Natural killer cell (primary cell): ENCODE results near the gene RPS6KA5. TPM values are rescaled to one million over a fixed set of nuclear protein-coding genes. Genes with fewer than 3 reads are reported as not detected.

Source experiments
- ATAC-seq, 3 donors: fragments of 150-1000 bp in 2 of 3; fragments of 200-7000 bp in 1 of 3; cut with Tn5 transposase; 1 replicate in 1 of 3; 2 replicates in 2 of 3; pipeline ENCODE4 v1.10.0; 2021; ENCODE audit warnings: mild to moderate bottlenecking in 2 of 3, moderate library complexity in 2 of 3
- DNase-seq, 2 donors: peaks; one replicate each; pipeline versions ENCODE4 v3.0.0 to v3.0.0-alpha.2; 2013 to 2021; ENCODE audit warnings: mixed read lengths in 1 of 2
- H3K27ac ChIP-seq: one replicate; pipeline ENCODE4 v1.5.1; 2013; ENCODE audit warnings: mild to moderate bottlenecking, low read length
- H3K27me3 ChIP-seq: one replicate; pipeline ENCODE4 v1.6.1; 2013; ENCODE audit warnings: low read length; ENCODE audit not compliant: control insufficient read depth, insufficient read depth
- H3K36me3 ChIP-seq: one replicate; pipeline ENCODE4 v1.6.1; 2013; ENCODE audit warnings: low read length; ENCODE audit not compliant: control insufficient read depth, insufficient read depth
- H3K4me1 ChIP-seq: one replicate; pipeline ENCODE4 v1.6.1; 2013; ENCODE audit warnings: low read length; ENCODE audit not compliant: control insufficient read depth, insufficient read depth
- H3K4me3 ChIP-seq: one replicate; pipeline ENCODE4 v1.5.1; 2013; ENCODE audit warnings: low read length
- H3K9me3 ChIP-seq: one replicate; pipeline ENCODE4 v1.6.1; 2013; ENCODE audit warnings: low read length; ENCODE audit not compliant: control insufficient read depth, insufficient read depth
- H3K27ac Mint-ChIP-seq, 2 donors: one replicate each; pipeline ENCODE4 v1.8.0; 2022; ENCODE audit warnings: mild to moderate bottlenecking in 2 of 2, mixed read lengths in 2 of 2, moderate library complexity in 1 of 2
- H3K27me3 Mint-ChIP-seq, 2 donors: one replicate each; pipeline ENCODE4 v1.8.0; 2022; ENCODE audit warnings: low read depth in 2 of 2, mixed read lengths in 2 of 2
- H3K36me3 Mint-ChIP-seq: one replicate; pipeline ENCODE4 v1.8.0; 2022; ENCODE audit warnings: mixed read lengths
- H3K4me1 Mint-ChIP-seq, 2 donors: one replicate each; pipeline ENCODE4 v1.8.0; 2022; ENCODE audit warnings: mixed read lengths in 2 of 2
- H3K4me3 Mint-ChIP-seq: one replicate; pipeline ENCODE4 v1.8.0; 2022; ENCODE audit warnings: mild to moderate bottlenecking, moderate library complexity, mixed read lengths
- H3K9me3 Mint-ChIP-seq, 2 donors: one replicate each; pipeline ENCODE4 v1.8.0; 2022; ENCODE audit warnings: mixed read lengths in 2 of 2
- WGBS: methylation state at CpG from one replicate; pipeline ENCODE4 v1.1.7; 2013; ENCODE audit warnings: missing lambda C conversion rate; ENCODE audit not compliant: insufficient coverage; 5-methylcytosine and 5-hydroxymethylcytosine counted together
- intact Hi-C: fragments of 100-400 bp; cut with micrococcal nuclease; formaldehyde crosslinking; loops from one replicate; pipeline ENCODE4 v1.14.2; 2022
- total RNA-seq, 4 donors: library from RNA; stranded (reverse); fragments of 120-200 nt in 1 of 4; gene quantifications; one replicate each; pipeline versions ENCODE4 v1.2.3 to v1.2.4, GENCODE V29; 2013 to 2022
- TF ChIP-seq, protein P1 (sequence below): fragments of 200-600 bp; IDR thresholded peaks from one replicate; pipeline ENCODE4 v1.8.0; 2022; ENCODE audit warnings: antibody characterized with exemption

The RPS6KA5 gene
- total RNA-seq, 3 donors from 2014 or later (not counting 1 experiment from before 2014, with no cell fraction given): 24.1 to 28.5 (median 27.9) TPM

DNA sequence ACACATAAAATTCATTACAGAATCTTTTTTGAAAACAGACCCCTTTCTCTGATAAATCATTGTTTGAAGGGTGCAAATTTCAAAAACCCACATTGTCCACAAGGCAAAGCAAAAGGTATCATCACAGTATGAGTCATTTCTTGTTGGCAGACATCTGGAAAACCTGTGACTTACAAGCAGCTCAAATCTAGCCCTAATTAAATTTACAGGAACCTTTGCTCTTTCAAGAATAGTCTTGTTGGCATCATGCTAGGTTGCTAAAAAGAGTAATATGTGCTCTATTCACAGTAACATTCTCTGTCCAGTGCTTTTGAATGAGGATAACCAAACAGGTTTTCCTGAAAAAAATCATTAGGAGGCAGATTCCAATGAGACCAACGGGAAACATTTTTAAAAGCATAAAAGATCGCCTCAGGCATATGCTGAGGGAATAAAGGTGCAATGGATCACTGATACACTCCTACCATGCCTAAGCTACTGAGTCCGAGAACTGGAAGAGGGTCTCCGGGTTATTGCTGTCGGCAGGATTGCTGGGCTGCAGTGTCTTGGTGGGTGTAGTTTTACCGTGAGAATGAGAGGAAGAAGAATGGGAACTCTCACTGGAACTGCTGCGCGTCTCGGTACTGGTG, 188.7 kb downstream of the RPS6KA5 start:
- WGBS: over 99% methylated on average over 9 of the region's 9 CpGs
- H3K4me1 Mint-ChIP-seq: no peaks in the 10 kb centered on the region

DNA sequence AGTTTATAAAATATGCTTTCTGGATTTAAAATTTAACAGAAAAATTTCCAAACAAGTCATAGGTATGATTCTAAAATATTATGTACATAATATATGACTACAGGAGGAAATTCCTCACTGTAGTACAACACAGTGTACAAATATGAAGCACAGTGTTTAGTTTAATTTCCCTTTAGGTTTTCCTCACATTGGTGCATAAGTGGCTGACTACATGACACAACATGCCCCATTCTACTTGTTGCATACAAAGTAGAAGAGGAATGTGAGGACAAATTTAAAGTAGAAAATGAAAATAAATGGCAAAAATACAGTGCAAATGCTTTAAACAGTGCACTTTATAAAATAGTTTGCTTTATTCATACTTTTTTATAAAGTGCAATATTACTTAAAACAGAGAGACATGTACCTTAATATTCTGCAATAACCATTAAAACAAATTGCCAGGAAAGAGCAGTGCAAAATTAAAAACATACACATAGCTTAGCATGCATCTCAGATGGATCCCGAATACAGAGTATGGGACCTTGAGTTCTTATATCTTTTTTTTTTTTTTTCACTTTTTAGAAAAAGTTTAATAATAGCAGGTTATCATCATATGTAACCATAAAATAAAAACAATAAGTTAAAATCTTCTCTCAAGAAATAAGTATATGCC, 189.4 kb downstream of the RPS6KA5 start:
- TF ChIP-seq, protein P1, sequence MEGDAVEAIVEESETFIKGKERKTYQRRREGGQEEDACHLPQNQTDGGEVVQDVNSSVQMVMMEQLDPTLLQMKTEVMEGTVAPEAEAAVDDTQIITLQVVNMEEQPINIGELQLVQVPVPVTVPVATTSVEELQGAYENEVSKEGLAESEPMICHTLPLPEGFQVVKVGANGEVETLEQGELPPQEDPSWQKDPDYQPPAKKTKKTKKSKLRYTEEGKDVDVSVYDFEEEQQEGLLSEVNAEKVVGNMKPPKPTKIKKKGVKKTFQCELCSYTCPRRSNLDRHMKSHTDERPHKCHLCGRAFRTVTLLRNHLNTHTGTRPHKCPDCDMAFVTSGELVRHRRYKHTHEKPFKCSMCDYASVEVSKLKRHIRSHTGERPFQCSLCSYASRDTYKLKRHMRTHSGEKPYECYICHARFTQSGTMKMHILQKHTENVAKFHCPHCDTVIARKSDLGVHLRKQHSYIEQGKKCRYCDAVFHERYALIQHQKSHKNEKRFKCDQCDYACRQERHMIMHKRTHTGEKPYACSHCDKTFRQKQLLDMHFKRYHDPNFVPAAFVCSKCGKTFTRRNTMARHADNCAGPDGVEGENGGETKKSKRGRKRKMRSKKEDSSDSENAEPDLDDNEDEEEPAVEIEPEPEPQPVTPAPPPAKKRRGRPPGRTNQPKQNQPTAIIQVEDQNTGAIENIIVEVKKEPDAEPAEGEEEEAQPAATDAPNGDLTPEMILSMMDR: no peak
- WGBS: no CpG with 5 or more reads among the region's 1 CpG
- Mint-ChIP-seq H3K9me3 (no peaks in the 10 kb centered on the region), H3K27me3 (no peaks in the 10 kb centered on the region), H3K4me3 (no peak overlapping the region), H3K36me3 (peaks cover 25% of the 10 kb centered on the region), H3K27ac (no peak overlapping the region), H3K4me1 (no peaks in the 10 kb centered on the region)
- H3K36me3 ChIP-seq: peaks cover 30% of the 10 kb centered on the region
- no peaks in the 10 kb centered on the region for H3K27me3 ChIP-seq
- H3K4me3 ChIP-seq: no peak overlapping the region
- no peaks in the 10 kb centered on the region for H3K4me1 ChIP-seq
- intact Hi-C loops: no loop called here
- ATAC-seq (no peak), DNase-seq (no peak)
- H3K27ac ChIP-seq: no peak overlapping the region
- no peaks in the 10 kb centered on the region for H3K9me3 ChIP-seq

More for the DNA sequence above, 188.7 kb downstream of the RPS6KA5 start:
- no peak overlapping the region for H3K4me3 ChIP-seq
- no peak overlapping the region for H3K4me3 Mint-ChIP-seq
- H3K27ac ChIP-seq: no peak overlapping the region
- ATAC-seq (no peak), DNase-seq (no peak)
- peaks cover 25% of the 10 kb centered on the region for H3K36me3 Mint-ChIP-seq
- no peaks in the 10 kb centered on the region for H3K9me3 Mint-ChIP-seq
- H3K27ac Mint-ChIP-seq: no peak overlapping the region
- H3K27me3 Mint-ChIP-seq: no peaks in the 10 kb centered on the region
- no peaks in the 10 kb centered on the region for H3K27me3 ChIP-seq
- H3K36me3 ChIP-seq: peaks cover 31% of the 10 kb centered on the region
- TF ChIP-seq, protein P1: no peak
- H3K9me3 ChIP-seq: no peaks in the 10 kb centered on the region
- H3K4me1 ChIP-seq: no peaks in the 10 kb centered on the region
- intact Hi-C loops: no loop called here

DNA sequence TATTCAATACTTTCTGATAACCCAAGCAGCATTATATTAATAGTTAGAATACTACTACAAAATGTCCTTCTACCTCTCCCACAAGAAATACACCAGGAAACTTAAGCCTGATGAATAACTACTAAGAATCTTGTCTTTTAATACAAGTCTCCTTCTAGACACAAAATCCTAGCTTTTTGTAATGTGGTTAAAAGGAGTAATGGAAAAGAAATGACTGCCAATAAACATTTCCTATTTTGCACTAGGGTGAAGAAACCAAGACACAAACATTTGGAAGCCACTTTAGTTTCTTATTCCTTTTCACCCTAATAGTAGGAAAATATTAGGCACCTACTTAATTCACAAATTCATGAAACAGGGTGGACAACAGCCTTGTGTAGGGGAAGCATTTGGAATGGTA, 192.9 kb downstream of the RPS6KA5 start:
- Mint-ChIP-seq H3K4me3 (no peak overlapping the region), H3K27ac (no peak overlapping the region)
- no peak for ATAC-seq

More for the DNA sequence above, 192.9 kb downstream of the RPS6KA5 start:
- DNase-seq: no peak
- H3K27ac ChIP-seq: no peak overlapping the region
- Mint-ChIP-seq H3K36me3 (peaks cover 6% of the 10 kb centered on the region), H3K4me1 (no peaks in the 10 kb centered on the region), H3K9me3 (no peaks in the 10 kb centered on the region), H3K27me3 (no peaks in the 10 kb centered on the region)
- no peaks in the 10 kb centered on the region for H3K27me3 ChIP-seq
- TF ChIP-seq, protein P1: no peak
- intact Hi-C loops: no loop called here
- H3K4me1 ChIP-seq: no peaks in the 10 kb centered on the region
- H3K4me3 ChIP-seq: no peak overlapping the region
- peaks cover 10% of the 10 kb centered on the region for H3K36me3 ChIP-seq
- H3K9me3 ChIP-seq: no peaks in the 10 kb centered on the region
